B cell (primary cell): ENCODE measurements around the gene TBC1D22A.

Experiments used
- EZH2 ChIP-seq: IDR thresholded peaks from 2 replicates; pipeline ENCODE4 v1.6.1; 2012; ENCODE audit warnings: borderline replicate concordance, low read depth, mild to moderate bottlenecking, moderate library complexity, low read length; ENCODE audit not compliant: insufficient read depth, poor library complexity, severe bottlenecking
- TF ChIP-seq, protein P1 (sequence below): fragments of 200-600 bp; IDR thresholded peaks from one replicate; pipeline ENCODE4 v1.8.0; 2022; ENCODE audit warnings: antibody characterized with exemption, mild to moderate bottlenecking

DNA sequence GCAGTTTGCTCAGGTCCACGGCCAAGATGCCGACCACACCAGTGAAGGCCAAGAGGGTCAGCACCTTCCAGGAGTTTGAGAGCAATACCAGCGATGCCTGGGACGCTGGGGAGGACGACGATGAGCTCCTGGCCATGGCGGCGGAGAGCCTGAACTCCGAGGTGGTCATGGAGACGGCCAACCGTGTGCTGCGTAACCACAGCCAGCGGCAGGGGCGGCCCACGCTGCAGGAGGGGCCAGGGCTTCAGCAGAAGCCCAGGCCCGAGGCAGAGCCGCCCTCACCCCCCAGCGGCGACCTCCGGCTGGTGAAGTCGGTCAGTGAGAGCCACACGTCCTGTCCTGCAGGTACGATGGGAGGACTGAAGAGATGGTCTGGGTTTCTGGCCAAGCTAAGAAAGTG lies 31.0 kb downstream of the TBC1D22A start:
- TF ChIP-seq, protein P1, sequence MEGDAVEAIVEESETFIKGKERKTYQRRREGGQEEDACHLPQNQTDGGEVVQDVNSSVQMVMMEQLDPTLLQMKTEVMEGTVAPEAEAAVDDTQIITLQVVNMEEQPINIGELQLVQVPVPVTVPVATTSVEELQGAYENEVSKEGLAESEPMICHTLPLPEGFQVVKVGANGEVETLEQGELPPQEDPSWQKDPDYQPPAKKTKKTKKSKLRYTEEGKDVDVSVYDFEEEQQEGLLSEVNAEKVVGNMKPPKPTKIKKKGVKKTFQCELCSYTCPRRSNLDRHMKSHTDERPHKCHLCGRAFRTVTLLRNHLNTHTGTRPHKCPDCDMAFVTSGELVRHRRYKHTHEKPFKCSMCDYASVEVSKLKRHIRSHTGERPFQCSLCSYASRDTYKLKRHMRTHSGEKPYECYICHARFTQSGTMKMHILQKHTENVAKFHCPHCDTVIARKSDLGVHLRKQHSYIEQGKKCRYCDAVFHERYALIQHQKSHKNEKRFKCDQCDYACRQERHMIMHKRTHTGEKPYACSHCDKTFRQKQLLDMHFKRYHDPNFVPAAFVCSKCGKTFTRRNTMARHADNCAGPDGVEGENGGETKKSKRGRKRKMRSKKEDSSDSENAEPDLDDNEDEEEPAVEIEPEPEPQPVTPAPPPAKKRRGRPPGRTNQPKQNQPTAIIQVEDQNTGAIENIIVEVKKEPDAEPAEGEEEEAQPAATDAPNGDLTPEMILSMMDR: no peak
- TF ChIP-seq EZH2: no peak
